ENCODE measurements around the gene ANP32E.
A peak's percentile ranks its signal among the peaks of the same experiment; 100 is the strongest.
"Not testable (repeated sequence)": the region's sequence is repeated elsewhere in the genome, so short reads cannot be mapped to it uniquely, and the experiment has no call there.

ANP32E gene

DNA sequence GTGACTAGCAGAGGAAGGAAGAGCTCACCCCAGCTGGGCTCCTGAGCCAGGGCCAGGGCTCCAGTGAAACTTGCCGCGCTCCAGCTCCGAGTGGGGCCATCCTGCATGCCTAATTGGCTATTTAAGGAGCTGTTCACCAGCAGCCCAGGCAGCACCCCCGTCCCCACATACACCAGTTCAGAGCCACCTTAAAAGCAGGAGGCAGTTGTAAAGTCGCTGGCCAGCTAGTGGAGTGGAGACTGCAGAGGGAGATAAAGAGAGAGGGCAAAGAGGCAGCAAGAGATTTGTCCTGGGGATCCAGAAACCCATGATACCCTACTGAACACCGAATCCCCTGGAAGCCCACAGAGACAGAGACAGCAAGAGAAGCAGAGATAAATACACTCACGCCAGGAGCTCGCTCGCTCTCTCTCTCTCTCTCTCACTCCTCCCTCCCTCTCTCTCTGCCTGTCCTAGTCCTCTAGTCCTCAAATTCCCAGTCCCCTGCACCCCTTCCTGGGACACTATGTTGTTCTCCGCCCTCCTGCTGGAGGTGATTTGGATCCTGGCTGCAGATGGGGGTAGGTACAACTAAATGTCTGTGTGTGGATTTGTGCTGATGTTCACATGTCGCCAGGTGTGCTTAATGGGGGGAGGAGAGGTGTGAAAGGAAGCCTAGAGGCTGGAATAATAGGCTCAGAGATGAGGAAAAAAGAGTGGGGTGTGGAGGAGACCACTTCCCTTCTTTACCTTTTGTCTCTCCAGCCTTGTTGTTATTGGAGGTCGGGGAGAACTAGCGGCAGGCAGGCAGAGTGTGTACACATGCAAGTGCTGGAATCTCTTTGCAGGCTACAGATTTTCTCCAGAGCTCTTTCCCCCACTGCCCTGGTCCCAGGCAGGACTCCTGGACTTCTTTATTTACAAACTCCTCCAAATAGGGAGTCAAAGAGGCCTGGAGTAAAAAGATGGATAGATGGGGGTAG is 22.0 kb upstream of the ANP32E start, which contains the start of gene CA14:
Gene CA14 (plus strand): TSS at position 151 of the 962 bp plus-strand sequence. CDS start 355 bp downstream, at position 506.
- no peak for DNase-seq (ENCODE audit: low read depth in 2 of 2)

- DNase-seq (ENCODE audit: low read depth in 2 of 2), result peak in 1 of 2 experiments; percentile 42
Observed at GRCh38 chr1:150256554-150257341, 20.8 kb upstream of the ANP32E start.

DNA sequence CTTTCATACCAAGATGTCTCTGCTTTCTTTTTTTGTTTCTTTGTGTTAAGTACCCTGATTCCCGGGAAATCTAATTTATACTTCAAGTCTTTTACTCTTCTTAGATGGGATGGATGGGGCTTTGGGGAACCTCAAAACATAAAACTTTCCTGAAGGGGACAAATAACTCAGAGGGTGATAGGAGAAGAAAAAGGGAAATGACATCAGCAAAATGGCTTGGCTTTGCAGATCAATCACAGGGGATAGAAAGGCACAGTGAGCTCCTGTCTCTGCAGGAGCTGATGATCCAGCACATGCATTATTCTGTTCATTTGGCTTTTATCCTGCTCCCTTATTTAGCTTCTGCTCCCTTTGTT is 20.3 kb upstream of the ANP32E start:
- DNase-seq (ENCODE audit: low read depth in 2 of 2), result no peak

DNA sequence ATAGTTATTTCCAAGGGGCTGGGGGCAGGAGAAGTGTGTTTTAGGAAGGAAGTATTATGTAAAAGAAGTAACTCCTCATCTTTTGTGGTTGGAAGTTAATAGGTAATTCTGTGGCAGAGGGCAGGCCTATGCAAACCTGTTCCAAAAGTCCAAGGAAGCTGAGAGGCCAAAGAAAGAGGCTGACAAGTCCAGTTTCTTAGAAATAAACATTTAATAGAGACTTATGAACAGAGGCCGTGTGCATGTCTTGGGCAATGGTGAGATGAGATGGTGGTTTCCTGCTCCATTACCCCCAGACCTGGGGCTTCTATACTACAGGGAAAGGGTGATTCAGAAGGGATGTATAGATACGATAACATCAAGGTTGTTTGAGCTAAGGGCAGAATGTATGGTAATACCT is 14.0 kb upstream of the ANP32E start:
- no peak for DNase-seq (ENCODE audit: low read depth in 2 of 2)

- DNase-seq (ENCODE audit: low read depth in 2 of 2), result no peak
Observed at GRCh38 chr1:150243003-150243402, 7.1 kb upstream of the ANP32E start.

- no peak for DNase-seq (ENCODE audit: low read depth in 2 of 2)
Observed at GRCh38 chr1:150237746-150238145, 1.8 kb upstream of the ANP32E start.

DNA sequence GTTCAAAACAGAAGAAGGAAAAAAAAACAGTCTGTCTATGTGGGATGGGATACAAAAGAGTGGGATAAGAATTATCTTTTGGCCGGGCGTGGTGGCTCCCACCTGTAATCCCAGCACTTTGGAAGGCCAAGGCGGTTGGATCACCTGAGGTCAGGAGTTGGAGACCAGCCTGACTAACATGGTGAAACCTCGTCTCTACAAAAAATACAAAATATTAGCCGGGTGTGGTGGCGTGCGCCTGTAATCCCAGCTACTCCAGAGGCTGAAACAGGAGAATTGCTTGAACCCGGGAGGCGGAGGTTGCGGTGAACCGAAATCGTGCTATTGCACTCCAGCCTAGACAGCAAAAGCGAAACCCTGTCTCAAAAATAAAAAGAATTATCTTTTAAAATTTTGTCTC is 1.3 kb upstream of the ANP32E start:
- DNase-seq (ENCODE audit: low read depth in 2 of 2), result not testable (repeated sequence)

- DNase-seq (ENCODE audit: low read depth in 2 of 2), result no peak
Observed at GRCh38 chr1:150236614-150237100, 745 bp upstream of the ANP32E start.

DNA sequence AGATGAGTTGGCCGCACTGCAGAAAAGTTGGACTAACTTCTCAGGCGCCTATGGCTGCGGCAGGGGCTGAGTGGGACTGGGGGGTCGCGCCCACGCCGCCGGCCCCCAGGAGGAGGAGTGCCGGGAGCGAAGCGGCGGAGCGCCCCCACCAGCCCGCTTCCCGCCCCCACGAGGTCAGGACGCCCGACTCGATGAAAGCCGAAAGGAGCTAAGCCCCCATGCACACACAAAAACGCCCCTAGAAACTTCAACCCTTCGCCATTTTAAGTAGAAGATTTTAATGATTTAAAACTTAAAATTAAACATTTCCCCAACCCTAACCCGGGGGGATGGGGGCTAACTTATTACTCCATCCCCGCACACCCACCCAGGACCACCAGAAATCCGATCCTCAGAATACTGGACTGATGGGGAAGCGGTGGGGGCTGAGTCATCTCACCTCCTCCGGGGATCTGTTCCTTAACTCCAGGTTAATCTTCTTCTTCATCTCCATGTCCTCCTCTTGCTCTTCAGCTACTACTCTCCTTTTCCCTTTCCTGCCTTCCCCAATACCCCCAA is 539 bp downstream of the ANP32E start:
- DNase-seq (ENCODE audit: low read depth in 2 of 2), result no peak

DNA sequence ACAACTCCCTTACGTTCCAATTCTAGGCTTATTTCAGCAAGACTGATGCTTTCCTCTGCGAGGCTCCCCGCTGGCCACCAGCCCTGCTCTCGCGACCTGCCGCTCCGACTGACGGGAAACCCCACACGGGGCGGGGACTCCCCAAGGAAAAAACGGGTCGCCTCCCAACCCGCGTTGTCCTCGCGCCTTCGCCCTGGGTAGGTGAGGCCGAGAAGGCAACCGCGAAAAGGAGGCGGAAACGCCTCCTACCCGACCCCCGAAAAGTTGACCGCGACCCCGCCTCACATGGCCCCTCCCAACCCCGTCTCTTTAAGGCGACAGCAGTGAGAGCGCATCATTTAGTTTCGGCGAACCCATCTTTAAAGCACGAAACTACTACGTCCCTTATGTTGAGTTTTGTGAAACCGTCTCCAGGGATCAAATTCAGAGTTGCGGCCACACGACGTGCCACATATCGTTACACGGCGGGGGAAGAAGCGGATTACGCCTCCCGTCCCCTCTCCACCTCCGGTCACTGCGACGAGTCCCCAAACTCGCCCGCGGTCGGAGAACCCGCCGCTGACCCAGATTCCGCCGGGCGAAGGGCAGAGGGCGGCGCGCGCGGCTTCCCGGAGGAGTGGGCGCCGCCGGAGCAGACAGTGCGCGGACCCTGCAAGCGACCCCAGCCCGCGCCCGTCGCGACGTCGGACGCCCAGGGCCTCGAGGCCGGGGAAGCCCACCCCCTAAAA is 1.2 kb downstream of the ANP32E start:
- no peak for DNase-seq (ENCODE audit: low read depth in 2 of 2)

GRCh38 chr1:150234309-150234565 is 1.7 kb downstream of the ANP32E start:
- no peak for DNase-seq (ENCODE audit: low read depth in 2 of 2)

GRCh38 chr1:150233359-150234308 is 2.3 kb downstream of the ANP32E start:
- no peak for DNase-seq (ENCODE audit: low read depth in 2 of 2)

DNA sequence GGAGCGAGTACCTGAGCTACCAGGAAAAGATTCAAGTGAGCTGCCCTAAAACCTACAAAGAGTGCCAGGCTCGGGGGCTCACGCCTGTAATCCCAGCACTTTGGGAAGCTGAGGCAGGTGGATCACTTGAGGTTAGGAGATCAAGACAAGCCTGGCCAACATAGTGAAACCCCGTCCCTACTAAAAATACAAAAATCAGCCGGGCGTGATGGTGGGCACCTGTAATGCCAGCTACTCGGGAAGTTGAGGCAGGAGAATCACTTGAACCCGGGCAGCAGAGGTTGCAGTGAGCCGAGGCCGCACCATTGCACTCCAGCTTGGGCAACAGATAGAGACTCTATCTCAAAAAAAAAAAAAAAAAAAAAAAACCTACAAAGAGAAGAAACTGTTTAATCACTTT is 3.0 kb downstream of the ANP32E start:
- not testable (repeated sequence) for DNase-seq (ENCODE audit: low read depth in 2 of 2)

- not testable (repeated sequence) for DNase-seq (ENCODE audit: low read depth in 2 of 2)
Observed at GRCh38 chr1:150228246-150228645, 7.7 kb downstream of the ANP32E start.

DNA sequence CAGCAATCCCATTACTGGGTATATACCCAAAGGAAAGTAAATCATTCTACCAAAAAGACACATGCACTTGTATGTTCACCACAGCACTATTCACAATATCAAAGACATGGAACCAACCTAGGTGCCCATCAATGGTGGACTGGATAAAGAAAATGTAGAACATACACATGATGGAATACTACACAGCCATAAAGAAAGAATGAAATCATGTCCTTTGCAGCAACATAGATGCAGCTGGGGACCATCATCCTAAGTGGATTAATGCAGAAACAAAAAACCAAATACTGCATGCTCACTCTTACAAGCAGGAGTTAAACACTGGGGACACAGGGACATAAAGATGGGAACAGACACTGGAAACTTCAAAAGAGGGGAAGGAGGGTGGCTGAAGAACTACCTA is 8.7 kb downstream of the ANP32E start:
- no peak for DNase-seq (ENCODE audit: low read depth in 2 of 2)

DNA sequence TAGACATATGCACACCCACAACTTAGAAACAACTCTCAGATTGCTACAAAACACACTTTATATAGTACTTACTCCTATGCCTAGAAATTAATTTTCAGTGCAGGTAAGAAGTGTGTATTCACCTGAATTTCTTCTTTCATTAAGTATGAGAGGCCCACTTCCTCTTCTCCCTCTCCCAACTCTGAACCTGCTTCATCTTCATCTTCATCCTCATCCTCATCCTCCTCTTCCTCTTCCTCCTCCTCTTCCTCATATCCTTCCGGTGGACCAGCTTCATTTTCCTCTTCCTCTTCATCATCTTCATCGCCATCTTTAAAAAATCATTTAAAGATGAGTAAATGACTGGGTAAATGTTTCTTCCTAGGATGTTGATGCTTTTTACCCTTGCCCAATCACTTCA is 9.4 kb downstream of the ANP32E start:
- DNase-seq (ENCODE audit: low read depth in 2 of 2), result no peak

GRCh38 chr1:150225546-150225945 is 10.4 kb downstream of the ANP32E start:
- DNase-seq (ENCODE audit: low read depth in 2 of 2), result no peak

GRCh38 chr1:150224983-150225382 is 10.9 kb downstream of the ANP32E start:
- no peak for DNase-seq (ENCODE audit: low read depth in 2 of 2)

DNA sequence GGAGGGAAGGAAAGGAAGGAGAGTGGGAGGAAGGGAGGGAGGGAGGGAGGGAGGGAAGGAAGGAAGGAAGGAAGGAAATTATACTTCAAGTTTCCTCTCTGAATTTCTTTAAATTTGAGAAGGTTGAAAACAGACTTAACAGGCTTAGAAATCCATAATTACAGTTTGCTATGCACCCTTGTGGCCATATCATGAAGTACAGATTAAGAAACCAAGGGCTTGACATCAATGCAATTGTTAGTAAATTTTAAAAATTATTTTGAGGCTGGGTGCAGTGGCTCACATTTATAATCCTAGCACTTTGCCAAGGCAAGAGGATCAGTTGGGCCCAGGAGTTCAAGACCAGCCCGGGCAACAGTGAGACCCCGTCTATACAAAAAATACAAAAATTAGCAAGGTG is 14.4 kb downstream of the ANP32E start:
- no peak for DNase-seq (ENCODE audit: low read depth in 2 of 2)

GRCh38 chr1:150215855-150216254 is 20.1 kb downstream of the ANP32E start:
- DNase-seq (ENCODE audit: low read depth in 2 of 2), result not testable (repeated sequence)
